Duodenal mucosa (tissue), 2 donors: ENCODE data around the gene ELMOD3.
"Not testable (repeated sequence)": the region's sequence is repeated elsewhere in the genome, so short reads cannot be mapped to it uniquely, and the experiment has no call there.

Experiments used
- H3K27ac ChIP-seq: one replicate; pipeline ENCODE4 v1.7.0; 2013; ENCODE audit warnings: low read depth, low read length
- H3K27me3 ChIP-seq, 2 donors: one replicate each; pipeline ENCODE4 v1.7.0; 2013; ENCODE audit warnings: low read length in 2 of 2, control low read depth in 1 of 2; ENCODE audit not compliant: insufficient read depth in 2 of 2, control insufficient read depth in 1 of 2
- H3K36me3 ChIP-seq, 2 donors: one replicate each; pipeline ENCODE4 v1.7.0; 2013; ENCODE audit warnings: low read length in 2 of 2, control low read depth in 1 of 2; ENCODE audit not compliant: insufficient read depth in 2 of 2, control insufficient read depth in 1 of 2
- H3K4me1 ChIP-seq, 2 donors: one replicate each; pipeline ENCODE4 v1.7.0; 2013; ENCODE audit warnings: low read length in 2 of 2, control low read depth in 1 of 2; ENCODE audit not compliant: insufficient read depth in 2 of 2, control insufficient read depth in 1 of 2
- H3K4me3 ChIP-seq, 2 donors: one replicate each; pipeline ENCODE4 v1.7.0; 2013; ENCODE audit warnings: low read length in 2 of 2, low read depth in 1 of 2
- H3K9ac ChIP-seq, 2 donors: one replicate each; pipeline ENCODE4 v1.7.0; 2013; ENCODE audit warnings: low read length in 2 of 2, low read depth in 1 of 2
- H3K9me3 ChIP-seq, 2 donors: one replicate each; pipeline ENCODE4 v1.7.0; 2013; ENCODE audit warnings: low read length in 2 of 2, control low read depth in 1 of 2; ENCODE audit not compliant: control insufficient read depth in 1 of 2

ELMOD3 gene

GRCh38 chr2:85343207-85343895 lies 11.2 kb upstream of the ELMOD3 start:
- Histone ChIP-seq H3K4me1 (peaks cover 0 to 19% of the 10 kb centered on the region in 2 donors), H3K36me3 (peaks cover 35 to 58% of the 10 kb centered on the region in 2 donors)
- H3K9ac ChIP-seq, H3K27me3 ChIP-seq, H3K27ac ChIP-seq, H3K9me3 ChIP-seq, H3K4me3 ChIP-seq: not testable (repeated sequence)

- Histone ChIP-seq H3K27ac (no peak overlapping the region), H3K4me1 (peaks cover 0 to 19% of the 10 kb centered on the region in 2 donors), H3K4me3 (no peak overlapping the region), H3K36me3 (peaks cover 39 to 64% of the 10 kb centered on the region in 2 donors), H3K9ac (no peak overlapping the region), H3K9me3 (no peaks in the 10 kb centered on the region), H3K27me3 (no peaks in the 10 kb centered on the region)
These were observed 10.1 kb upstream of the ELMOD3 start for GRCh38 chr2:85344356-85344954.

- H3K9me3 ChIP-seq, result no peaks in the 10 kb centered on the region
- peaks cover 2 to 22% of the 10 kb centered on the region in 2 donors for H3K4me1 ChIP-seq
- no peak overlapping the region for H3K27ac ChIP-seq
- no peaks in the 10 kb centered on the region for H3K27me3 ChIP-seq
- H3K9ac ChIP-seq, result no peak overlapping the region
- H3K36me3 ChIP-seq, result peaks cover 53 to 80% of the 10 kb centered on the region in 2 donors
- H3K4me3 ChIP-seq, result no peak overlapping the region
These were observed 7.0 kb upstream of the ELMOD3 start for GRCh38 chr2:85347599-85347998.

DNA sequence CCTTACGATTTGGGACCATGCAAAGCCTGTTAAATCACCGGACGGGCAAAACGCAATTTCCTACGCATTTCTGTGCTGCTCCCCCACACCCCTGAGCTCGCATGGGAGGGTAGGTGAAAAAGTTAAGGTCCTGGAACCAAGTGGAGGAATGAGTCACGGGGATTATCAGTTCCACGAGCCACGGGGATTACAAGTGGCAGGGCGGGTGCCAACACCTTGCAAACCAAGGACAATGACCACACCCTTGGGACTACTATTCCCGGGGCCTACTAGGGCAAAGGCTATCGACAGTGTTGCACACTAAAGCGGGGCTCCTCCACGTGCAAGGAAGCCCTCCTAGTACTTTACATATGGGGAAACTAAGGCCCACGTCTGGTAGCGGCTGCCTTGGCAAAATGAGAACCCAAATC lies 688 bp upstream of the ELMOD3 start:
- H3K4me3 ChIP-seq, result peak overlapping the region; percentile 93 to 95
- H3K27me3 ChIP-seq, result no peaks in the 10 kb centered on the region
- peaks cover 19% of the 10 kb centered on the region in 2 donors for H3K4me1 ChIP-seq
- H3K27ac ChIP-seq, result peak overlapping the region; percentile 86
- H3K9me3 ChIP-seq, result no peaks in the 10 kb centered on the region
- peak overlapping the region; percentile 55 to 95 for H3K9ac ChIP-seq
- H3K36me3 ChIP-seq, result peaks cover 25 to 46% of the 10 kb centered on the region in 2 donors

DNA sequence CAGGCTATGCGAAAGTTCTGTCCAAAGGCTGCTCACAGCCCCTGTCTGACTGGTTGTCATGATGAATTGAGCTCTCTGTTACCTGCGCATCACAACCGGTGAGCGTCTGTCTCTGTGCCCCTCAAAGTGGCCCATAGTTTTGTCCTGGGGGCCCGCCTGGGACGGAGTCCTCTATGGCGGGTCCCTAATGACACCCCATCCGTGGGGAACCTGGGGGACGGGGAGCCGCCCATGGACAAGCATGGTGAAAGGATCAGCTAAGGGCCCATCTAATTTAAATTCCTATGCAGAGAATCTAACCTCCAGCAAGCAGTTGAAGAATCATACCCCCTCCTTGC lies 473 bp downstream of the ELMOD3 start:
- Histone ChIP-seq H3K36me3 (peaks cover 14 to 40% of the 10 kb centered on the region in 2 donors), H3K27ac (peak overlapping the region; percentile 60), H3K27me3 (no peaks in the 10 kb centered on the region), H3K9ac (peak overlapping the region; percentile 76 to 95), H3K4me1 (peaks cover 19% of the 10 kb centered on the region in 2 donors), H3K4me3 (peak overlapping the region; percentile 93 to 95), H3K9me3 (no peaks in the 10 kb centered on the region)

DNA sequence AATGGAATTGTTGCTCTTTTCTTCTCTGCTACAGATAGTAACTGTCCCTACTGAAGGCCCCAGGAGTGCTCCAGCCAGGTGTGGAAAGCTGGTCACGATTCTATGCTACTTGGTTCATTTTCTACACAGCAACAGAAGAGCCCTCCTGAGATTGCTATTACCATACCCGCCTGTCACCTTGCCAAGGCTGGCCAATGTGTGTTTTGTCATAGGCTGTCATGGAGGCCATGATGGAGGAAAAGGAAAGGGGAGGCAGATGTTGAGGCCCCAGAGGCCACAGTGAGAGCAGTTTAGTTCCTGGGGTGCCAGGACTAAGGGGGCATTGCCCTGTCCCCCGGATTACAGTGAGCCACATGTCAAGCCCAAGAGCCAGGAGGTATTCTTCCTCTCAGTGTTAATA lies 952 bp downstream of the ELMOD3 start:
- Histone ChIP-seq H3K9ac (peak overlapping the region; percentile 76 to 95), H3K4me1 (peaks cover 19% of the 10 kb centered on the region in 2 donors), H3K27me3 (no peaks in the 10 kb centered on the region), H3K4me3 (peak overlapping the region; percentile 93 to 95), H3K27ac (no peak overlapping the region), H3K36me3 (peaks cover 9 to 35% of the 10 kb centered on the region in 2 donors), H3K9me3 (no peaks in the 10 kb centered on the region)

- H3K27me3 ChIP-seq, result no peaks in the 10 kb centered on the region
- H3K4me1 ChIP-seq, result peaks cover 19% of the 10 kb centered on the region in 2 donors
- H3K36me3 ChIP-seq, result peaks cover 3 to 29% of the 10 kb centered on the region in 2 donors
- no peak overlapping the region for H3K4me3 ChIP-seq
- no peak overlapping the region for H3K27ac ChIP-seq
- H3K9me3 ChIP-seq, result no peaks in the 10 kb centered on the region
- no peak overlapping the region for H3K9ac ChIP-seq
These were observed 1.6 kb downstream of the ELMOD3 start for GRCh38 chr2:85356186-85356585.

DNA sequence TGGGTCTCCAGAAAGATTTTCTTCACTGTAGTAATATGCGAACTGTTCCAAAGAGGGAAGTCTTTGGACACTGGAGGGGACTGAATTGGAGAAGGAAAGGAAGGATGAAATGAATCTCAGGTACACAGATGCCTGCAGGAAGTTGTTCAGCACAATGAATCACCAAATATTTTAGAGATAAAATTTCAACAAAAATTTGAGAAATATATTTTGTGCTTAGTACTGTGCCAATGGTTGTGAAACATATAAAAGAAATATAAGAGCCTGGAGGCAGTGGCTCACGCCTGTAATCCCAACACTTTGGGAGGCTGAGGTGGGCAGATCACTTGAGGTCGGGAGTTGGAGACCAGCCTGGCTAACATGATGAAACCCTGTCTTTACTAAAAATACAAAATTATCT lies 3.2 kb downstream of the ELMOD3 start:
- no peak overlapping the region for H3K27ac ChIP-seq
- peaks cover 15 to 16% of the 10 kb centered on the region in 2 donors for H3K4me1 ChIP-seq
- no peak overlapping the region for H3K4me3 ChIP-seq
- no peaks in the 10 kb centered on the region for H3K27me3 ChIP-seq
- H3K9ac ChIP-seq, result no peak overlapping the region
- H3K36me3 ChIP-seq, result peaks cover 8 to 30% of the 10 kb centered on the region in 2 donors
- no peaks in the 10 kb centered on the region for H3K9me3 ChIP-seq

- not testable (repeated sequence) for H3K4me1 ChIP-seq, H3K27ac ChIP-seq, H3K27me3 ChIP-seq, H3K9me3 ChIP-seq, H3K4me3 ChIP-seq, H3K9ac ChIP-seq
- H3K36me3 ChIP-seq, result peaks cover 15 to 39% of the 10 kb centered on the region in 2 donors
These were observed 8.3 kb downstream of the ELMOD3 start for GRCh38 chr2:85362653-85363387.

GRCh38 chr2:85367180-85367579 lies 12.6 kb downstream of the ELMOD3 start:
- Histone ChIP-seq H3K27me3 (no peaks in the 10 kb centered on the region), H3K27ac (no peak overlapping the region), H3K9ac (no peak overlapping the region), H3K9me3 (no peaks in the 10 kb centered on the region), H3K4me1 (peaks cover 0 to 5% of the 10 kb centered on the region in 2 donors), H3K36me3 (peaks cover 9 to 32% of the 10 kb centered on the region in 2 donors), H3K4me3 (no peak overlapping the region)
